HG03439 (cell line): ENCODE data around the gene RUNDC3A.

Experiments
- ATAC-seq: cut with Tn5 transposase; IDR thresholded peaks from one replicate; pipeline ENCODE4 v1.9.1; 2021; ENCODE audit warnings: mild to moderate bottlenecking, moderate library complexity; ENCODE audit not compliant: unreplicated experiment

Gene RUNDC3A

GRCh38 chr17:44283344-44284023 is 24.9 kb upstream of the RUNDC3A start:
- ATAC-seq: no peak

- ATAC-seq: no peak
Measured at GRCh38 chr17:44284024-44284400, 24.4 kb upstream of the RUNDC3A start.

GRCh38 chr17:44287651-44288050 is 20.8 kb upstream of the RUNDC3A start:
- ATAC-seq: no peak

- no peak for ATAC-seq
Measured at GRCh38 chr17:44293509-44294226, 14.7 kb upstream of the RUNDC3A start.

- ATAC-seq: no peak
Measured at GRCh38 chr17:44297975-44298374, 10.4 kb upstream of the RUNDC3A start.

- no peak for ATAC-seq
Measured at GRCh38 chr17:44304651-44305050, 3.8 kb upstream of the RUNDC3A start.

GRCh38 chr17:44307387-44308186 is 814 bp upstream of the RUNDC3A start:
- peak; percentile 5 for ATAC-seq

GRCh38 chr17:44308865-44309264 is 464 bp downstream of the RUNDC3A start:
- ATAC-seq: no peak

GRCh38 chr17:44309472-44309871 is 1.1 kb downstream of the RUNDC3A start:
- no peak for ATAC-seq

GRCh38 chr17:44310188-44310587 is 1.8 kb downstream of the RUNDC3A start:
- ATAC-seq: no peak

GRCh38 chr17:44310609-44311376 is 2.4 kb downstream of the RUNDC3A start:
- no peak for ATAC-seq

- ATAC-seq: no peak
Measured at GRCh38 chr17:44311562-44312181, 3.3 kb downstream of the RUNDC3A start.

- no peak for ATAC-seq
Measured at GRCh38 chr17:44312396-44313104, 4.1 kb downstream of the RUNDC3A start.

- no peak for ATAC-seq
Measured at GRCh38 chr17:44314031-44314430, 5.6 kb downstream of the RUNDC3A start.

- ATAC-seq: no peak
Measured at GRCh38 chr17:44314524-44314868, 6.1 kb downstream of the RUNDC3A start.

GRCh38 chr17:44314869-44315661 is 6.7 kb downstream of the RUNDC3A start:
- no peak for ATAC-seq

GRCh38 chr17:44315760-44316731 is 7.6 kb downstream of the RUNDC3A start:
- no peak for ATAC-seq

- ATAC-seq: no peak
Measured at GRCh38 chr17:44317545-44317944, 9.1 kb downstream of the RUNDC3A start.
